Epithelial cell of proximal tubule (primary cell): ENCODE data around the gene ZDHHC13. TPM values are rescaled to one million over a fixed set of nuclear protein-coding genes. Genes with fewer than 3 reads are reported as not detected.
A peak's percentile ranks its signal among the peaks of the same experiment; 100 is the strongest.

Experiments used
- DNase-seq: peaks from one replicate; pipeline ENCODE4 v3.0.0-alpha.2; 2011; ENCODE audit warnings: low read depth
- H3K4me3 ChIP-seq: 2 replicates; pipeline ENCODE4 v1.5.1; 2011; ENCODE audit warnings: low read depth, mild to moderate bottlenecking, low read length
- total RNA-seq: library from RNA; depleted of rRNA; stranded (reverse); fragments of >200 nt; gene quantifications from 2 replicates; pipeline ENCODE4 v1.2.3, GENCODE V29; 2015
- TF ChIP-seq, protein P1 (sequence below): conservative IDR thresholded peaks from 2 replicates; pipeline ENCODE4 v1.5.1; 2012; ENCODE audit warnings: low read depth, mild to moderate bottlenecking, low read length

ZDHHC13 gene
- total RNA-seq, 1 donor from 2014 or later: 22.0 TPM

DNA sequence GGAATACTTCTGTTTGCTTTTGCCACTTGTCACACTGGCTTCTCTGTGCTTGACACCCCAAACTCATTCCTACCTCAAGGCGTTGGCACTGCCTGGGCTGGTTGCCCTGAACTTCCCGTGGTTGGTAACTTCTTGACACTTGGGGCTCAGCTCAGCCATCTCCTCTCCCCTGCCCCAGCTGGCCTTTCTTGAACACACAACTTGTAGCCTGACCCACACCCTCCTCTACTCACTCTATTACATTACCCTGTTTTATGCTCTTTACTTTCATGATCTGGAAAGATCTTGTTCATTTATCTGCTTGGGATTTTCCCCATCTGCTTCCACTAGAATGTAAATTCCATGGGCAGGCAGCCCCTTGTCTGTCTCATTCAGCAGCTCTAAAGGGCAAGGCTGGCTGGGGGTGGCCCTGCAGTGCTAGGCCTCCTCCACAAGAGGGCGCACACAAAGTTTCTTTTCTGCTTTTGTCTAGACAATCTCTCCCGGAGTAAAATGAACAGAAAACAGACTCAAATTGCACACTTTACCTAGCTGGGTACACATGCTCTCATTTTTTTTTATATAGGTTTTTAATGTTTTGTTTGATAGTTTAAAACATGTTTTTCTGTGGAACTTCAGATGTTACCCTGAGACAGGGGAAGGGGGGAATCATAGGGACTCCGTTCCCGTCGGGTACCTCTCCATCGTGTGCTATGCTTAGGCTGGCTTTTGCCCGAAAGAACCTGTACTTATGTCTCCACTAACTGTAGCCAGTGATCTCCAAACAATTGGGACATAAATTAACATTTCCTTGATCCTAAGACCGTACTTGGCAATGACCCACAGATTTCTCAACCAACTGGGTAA is 40.0 kb upstream of the ZDHHC13 start:
- DNase-seq: no peak
- H3K4me3 ChIP-seq: no peak overlapping the region
- TF ChIP-seq, protein P1, sequence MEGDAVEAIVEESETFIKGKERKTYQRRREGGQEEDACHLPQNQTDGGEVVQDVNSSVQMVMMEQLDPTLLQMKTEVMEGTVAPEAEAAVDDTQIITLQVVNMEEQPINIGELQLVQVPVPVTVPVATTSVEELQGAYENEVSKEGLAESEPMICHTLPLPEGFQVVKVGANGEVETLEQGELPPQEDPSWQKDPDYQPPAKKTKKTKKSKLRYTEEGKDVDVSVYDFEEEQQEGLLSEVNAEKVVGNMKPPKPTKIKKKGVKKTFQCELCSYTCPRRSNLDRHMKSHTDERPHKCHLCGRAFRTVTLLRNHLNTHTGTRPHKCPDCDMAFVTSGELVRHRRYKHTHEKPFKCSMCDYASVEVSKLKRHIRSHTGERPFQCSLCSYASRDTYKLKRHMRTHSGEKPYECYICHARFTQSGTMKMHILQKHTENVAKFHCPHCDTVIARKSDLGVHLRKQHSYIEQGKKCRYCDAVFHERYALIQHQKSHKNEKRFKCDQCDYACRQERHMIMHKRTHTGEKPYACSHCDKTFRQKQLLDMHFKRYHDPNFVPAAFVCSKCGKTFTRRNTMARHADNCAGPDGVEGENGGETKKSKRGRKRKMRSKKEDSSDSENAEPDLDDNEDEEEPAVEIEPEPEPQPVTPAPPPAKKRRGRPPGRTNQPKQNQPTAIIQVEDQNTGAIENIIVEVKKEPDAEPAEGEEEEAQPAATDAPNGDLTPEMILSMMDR: peak; percentile 97

DNA sequence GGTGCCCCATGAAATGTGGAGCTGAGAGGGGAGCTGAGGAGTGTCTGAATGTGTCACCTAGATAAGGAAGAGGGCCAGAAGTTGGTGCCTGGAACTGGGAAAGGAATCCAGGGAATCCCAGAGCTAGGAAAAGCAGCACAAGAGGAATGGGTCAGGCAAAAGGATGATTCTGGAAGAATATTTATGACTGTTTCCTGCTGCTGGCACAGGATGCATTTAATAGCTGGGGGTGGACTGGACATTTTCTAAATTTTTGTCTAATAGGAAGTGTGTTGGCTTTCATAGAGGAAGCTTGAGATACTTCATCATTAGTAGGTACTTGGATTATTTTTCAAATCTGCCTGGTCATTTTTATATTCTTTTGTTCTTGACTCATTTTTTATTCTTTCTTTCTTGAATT is 39.0 kb upstream of the ZDHHC13 start:
- DNase-seq: no peak
- TF ChIP-seq, protein P1: no peak
- no peak overlapping the region for H3K4me3 ChIP-seq

DNA sequence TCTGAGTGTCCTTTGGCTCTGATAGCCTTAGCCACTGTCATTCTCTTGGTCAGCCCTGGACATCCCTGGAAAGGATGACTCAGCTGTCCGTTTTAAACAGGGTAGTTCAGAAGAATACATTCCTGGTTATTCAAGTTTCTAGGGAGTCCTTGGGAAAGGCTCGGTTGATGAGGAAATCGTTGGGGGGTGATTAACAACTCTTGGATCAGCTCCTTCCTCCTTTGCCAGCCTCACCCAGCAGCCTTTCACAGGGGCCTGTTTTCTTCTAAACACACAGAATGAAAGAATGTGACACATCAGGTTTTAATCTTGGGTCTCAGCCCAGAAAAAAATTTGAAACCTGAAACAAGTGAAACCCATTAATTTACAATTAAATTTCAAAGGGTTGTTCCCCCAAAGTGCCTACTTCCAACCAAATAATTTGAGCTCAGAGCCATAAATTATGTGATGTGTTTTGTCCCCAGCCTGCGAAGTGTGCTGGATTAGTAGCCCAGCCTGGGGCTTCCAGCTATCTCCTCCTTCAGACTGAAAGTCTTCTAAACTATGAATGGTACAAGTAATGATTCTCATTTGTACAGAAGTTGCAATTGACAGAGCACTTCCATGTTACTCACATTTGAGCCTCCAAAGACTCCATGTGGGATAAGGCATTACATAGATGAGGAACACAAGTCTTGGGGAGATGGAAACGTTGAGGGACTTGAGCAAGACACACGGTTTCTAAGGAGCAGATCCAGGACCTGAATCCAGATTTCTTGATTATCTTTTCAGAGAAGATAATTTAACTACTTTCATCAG is 37.1 kb upstream of the ZDHHC13 start:
- peak; percentile 56 for DNase-seq
- TF ChIP-seq, protein P1: no peak
- H3K4me3 ChIP-seq: no peak overlapping the region

DNA sequence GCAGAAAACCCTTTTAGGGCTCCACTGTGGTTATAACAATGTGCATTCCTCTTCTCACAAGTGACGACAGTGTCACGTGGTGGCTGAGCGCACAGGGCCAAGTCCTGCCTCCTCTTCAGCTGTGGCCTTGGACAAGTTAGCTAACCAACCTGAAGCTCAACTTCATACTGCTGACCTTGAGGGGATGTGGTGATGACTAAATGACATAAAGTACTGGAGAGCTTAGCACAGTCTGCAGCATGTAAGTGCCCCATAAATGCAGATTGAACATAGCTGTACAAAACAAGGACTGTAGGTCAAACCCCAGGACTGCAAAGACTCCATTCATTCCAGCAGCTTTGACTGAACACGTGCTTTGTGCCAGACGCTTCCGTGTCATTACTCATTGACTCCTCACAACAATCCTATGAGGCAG is 36.4 kb upstream of the ZDHHC13 start:
- H3K4me3 ChIP-seq: no peak overlapping the region
- no peak for DNase-seq
- TF ChIP-seq, protein P1: no peak

DNA sequence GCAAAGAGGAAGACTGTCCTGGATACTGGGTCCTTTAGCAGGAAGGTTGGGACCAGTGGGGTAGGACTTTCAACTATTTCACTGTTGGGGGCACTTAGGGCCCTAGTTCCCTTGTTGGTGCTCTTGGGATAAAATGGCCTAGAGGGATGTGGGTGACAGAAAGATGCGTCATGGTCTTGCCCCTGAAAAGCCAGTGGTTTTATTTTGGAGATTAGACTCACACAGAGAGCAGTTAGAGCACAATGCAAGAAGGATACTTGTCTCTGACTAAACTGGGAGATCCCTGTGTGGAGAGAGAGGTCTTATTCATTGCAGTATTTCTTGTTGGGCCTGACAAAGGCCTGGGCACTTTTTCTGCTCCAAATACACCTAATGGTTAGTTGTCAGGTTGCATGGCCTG is 33.8 kb upstream of the ZDHHC13 start:
- TF ChIP-seq, protein P1: no peak
- no peak overlapping the region for H3K4me3 ChIP-seq
- no peak for DNase-seq

DNA sequence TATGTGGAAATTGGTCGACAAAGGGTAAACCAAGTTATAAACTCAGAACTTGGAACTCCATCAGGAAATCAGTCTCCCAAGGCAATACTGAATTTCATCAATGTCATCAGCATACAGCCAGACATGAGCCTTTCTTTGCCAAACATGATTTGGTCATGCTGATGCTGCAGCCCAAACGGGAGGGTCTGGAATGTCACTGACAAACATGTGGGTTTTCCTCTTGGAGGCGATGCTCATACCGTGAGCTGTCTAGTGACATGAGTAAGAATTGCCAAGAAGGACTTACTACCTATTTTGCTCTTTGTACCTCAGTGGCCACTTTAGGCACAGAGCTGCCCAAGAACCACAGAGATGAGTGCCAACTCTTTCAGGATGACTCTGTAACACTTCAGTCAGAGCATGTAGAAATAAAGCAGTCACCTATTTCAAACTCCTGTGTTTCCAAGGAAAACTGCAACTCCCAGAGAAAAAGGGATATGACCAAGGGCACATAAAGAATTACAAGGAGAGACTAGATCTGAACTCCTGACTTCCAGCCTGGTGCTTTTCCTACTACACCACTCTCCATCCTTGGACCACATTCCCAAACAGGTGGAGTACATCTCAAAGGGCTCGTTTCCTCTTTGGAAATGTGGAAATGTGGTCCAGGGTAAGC is 32.2 kb upstream of the ZDHHC13 start:
- TF ChIP-seq, protein P1: no peak
- H3K4me3 ChIP-seq: no peak overlapping the region
- DNase-seq: no peak
